NCI-H2196 (cell line): ENCODE data around the gene TPSAB1.
"Not testable (repeated sequence)": the region's sequence is repeated elsewhere in the genome, so short reads cannot be mapped to it uniquely, and the experiment has no call there.

ENCODE experiments used
- DNase-seq: peaks from one replicate; lab custom pipeline; 2025; ENCODE audit not compliant: unreplicated experiment; lab: John Stamatoyannopoulos, UW

TPSAB1 gene

DNA sequence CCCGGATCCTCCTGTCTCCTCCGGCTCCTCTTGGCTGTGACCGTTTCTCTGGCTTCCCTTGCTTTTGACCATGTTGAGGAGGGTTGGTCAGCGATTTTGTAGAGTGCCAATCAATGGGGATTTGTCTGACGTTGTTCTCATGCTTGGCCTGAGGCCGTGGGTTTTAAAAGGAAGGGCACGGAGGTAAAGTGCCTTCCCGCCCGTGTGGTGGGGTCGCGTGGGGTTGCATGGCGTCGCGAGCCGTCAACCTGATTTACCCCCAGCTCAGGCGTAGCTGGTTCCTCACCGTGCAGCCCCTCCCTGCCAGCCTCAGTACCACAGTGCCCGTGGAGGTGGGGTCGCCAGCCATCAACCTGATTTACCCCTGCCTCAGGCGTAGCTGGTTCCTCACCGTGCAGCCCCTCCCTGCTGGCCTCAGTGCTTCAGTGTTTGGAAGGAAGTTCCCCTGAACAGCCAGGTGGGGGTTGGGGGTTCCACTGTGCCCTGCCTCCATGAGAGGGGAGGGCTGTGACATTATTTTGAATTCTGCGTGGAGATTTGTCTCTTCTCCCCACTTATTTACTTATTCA lies 5.0 kb downstream of the TPSAB1 start:
- DNase-seq, result no peak

DNA sequence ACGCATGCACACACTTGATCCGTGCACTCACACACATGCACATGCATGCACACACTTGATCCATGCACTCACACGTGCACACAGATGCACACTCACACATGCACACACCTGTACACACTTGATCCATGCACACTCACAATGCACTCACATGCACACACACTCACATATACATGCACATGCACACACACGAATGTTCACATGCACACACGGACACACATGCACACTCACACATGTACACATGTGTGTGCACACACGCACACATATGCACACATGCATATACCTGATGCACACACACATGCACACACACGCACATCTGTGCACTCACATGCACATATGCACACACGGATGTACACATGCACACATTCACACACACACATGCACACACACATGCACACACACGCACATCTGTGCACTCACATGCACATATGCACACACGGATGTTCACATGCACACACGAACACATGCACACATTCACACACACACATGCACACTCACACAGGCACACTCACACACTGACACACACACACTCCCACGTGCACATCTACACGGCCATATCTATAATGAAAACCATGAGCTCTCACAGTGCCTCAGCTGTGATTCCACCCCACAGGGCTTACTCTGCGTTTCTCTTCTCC lies 7.5 kb downstream of the TPSAB1 start:
- not testable (repeated sequence) for DNase-seq

DNA sequence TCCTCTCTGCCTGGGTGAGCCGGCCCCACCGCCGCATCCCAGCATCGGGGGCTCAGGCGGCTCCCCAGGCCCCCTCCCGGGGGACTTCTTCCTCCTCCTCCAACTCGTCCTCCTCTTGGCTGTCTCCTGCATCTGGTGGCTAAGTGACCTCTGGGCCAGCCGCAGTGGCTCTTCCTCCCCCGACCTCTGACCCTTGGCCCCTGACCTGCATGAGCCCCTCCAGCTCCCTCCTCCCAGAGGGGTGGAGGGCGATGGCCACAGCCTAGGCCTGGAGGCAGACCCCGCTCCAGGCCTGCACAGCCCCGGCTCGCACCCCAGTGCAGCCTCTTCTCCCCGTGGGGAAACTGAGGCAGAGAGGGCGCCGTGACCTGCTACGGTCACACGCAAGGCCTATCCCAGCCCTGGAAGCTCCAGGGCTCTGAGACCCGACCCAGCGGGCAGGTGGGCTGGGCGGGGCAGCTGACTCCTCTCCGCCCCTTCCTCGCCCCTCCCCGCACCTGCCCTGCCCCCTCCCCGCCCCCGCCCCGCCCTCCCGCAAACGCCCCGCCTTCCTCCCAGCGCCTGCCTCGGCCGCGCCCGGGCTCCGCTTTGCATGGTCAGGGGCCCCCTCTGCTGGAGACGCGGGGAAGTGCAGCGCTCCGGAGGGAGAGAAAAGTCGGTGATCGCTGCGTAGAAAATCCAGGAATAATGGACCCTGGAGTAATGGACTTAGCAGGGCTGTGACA lies 8.7 kb downstream of the TPSAB1 start:
- not testable (repeated sequence) for DNase-seq

DNA sequence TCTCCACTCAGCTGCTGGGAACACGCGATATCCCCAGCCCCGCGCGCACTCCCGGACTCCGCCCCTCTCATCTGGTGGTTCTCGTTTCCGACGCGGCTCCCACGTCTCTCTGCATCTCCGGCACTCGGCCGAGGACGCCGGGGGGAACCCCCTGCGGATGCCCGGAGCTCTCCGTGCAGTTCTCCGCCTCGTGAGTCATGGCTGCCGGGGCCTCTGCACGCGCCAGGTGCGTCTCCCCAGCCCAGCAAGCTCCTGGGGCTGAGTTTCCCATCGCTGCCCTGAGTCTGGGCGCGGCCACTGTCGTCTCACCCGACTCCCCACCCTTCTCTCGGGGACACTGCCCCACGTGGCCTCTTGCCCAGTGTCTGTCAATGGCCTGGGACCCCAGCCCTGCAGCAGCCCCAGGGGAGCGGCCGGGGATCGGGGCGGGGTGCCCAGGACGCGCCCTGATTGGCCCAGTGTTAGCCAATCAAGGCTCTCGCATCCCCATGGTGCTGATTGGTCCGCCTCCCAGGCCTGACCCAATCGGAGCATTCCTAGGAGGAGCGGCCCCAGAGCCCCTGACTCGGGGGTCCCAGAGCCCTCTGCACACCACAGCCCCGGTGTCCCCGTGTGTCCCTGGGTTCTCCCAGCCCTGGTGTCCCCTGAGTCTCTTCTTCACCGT lies 13.3 kb downstream of the TPSAB1 start:
- DNase-seq, result not testable (repeated sequence)

DNA sequence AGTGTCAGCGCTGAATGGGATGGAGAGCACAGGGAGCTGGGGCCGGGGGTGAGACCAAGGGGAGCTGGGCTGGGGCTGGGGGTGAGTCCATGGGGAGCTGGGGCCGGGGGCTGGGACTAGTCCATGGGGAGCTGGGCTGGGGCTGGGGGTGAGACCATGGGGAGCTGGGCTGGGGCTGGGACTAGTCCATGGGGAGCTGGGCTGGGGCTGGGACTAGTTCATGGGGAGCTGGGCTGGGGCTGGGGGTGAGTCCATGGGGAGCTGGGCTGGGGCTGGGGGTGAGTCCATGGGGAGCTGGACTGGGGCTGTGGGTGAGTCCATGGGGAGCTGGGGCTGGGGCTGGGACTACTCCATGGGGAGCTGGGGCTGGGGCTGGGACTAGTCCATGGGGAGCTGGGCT lies 14.3 kb downstream of the TPSAB1 start:
- DNase-seq, result not testable (repeated sequence)

DNA sequence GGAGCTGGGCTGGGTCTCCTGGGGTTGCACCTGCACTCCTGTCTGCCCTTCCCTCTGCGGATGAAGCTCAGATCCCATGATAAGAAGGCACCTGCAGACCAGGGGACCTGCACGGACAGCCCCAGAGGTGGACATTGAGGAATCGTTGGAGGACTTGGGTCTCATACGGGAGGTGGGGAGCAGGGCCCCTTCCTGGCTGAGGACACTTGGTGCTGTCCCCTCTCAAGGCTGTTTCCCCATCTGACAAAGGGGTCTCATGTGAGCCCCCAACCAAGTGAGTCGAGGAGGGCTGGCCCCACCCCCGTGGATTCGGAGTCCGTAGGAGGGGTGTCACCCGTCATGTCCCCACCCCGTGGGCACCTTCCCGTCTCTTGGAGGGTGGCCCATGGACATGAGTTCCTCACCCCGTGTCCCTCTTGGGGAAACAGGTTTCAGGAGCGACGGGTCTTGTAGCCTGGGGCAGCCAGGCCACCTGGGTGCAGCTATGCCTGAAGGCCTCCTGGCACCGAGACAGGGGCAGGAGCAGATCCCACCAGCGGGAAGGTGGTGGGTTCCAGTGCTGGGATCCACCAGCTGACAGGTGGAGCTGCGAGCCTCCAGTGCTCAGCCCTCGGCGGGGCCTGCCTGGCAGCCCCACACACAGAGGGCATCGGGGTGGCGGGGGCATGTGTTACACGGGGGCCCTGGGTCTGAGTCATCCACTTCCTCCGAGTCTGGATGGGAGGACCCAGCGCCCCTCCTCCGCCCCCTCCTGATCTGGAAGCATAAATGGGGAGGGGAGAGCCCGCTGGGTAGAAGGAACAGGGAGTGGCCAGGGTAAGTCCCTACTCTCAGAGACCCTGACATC lies 15.0 kb downstream of the TPSAB1 start, which contains the start of gene TPSD1:
TPSD1 (plus strand) TSS at position 794 of the 847 bp plus-strand sequence. CDS start 212 bp downstream, outside the sequence.
- not testable (repeated sequence) for DNase-seq

DNA sequence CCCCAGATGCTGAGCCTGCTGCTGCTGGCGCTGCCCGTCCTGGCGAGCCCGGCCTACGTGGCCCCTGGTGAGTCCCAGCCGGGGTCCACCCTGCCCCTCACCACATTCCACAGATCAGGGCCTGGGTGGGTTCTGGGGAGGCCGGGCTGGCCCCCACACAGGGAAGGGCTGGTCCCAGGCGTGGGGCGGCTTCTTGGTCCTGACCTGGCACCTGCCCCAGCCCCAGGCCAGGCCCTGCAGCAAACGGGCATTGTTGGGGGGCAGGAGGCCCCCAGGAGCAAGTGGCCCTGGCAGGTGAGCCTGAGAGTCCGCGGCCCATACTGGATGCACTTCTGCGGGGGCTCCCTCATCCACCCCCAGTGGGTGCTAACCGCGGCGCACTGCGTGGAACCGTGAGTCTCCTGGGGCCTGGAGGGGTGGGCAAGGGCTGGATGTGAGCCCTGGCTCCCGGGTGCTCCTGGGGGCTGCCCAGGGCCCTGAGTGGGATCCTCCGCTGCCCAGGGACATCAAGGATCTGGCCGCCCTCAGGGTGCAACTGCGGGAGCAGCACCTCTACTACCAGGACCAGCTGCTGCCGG lies 15.9 kb downstream of the TPSAB1 start:
- not testable (repeated sequence) for DNase-seq

DNA sequence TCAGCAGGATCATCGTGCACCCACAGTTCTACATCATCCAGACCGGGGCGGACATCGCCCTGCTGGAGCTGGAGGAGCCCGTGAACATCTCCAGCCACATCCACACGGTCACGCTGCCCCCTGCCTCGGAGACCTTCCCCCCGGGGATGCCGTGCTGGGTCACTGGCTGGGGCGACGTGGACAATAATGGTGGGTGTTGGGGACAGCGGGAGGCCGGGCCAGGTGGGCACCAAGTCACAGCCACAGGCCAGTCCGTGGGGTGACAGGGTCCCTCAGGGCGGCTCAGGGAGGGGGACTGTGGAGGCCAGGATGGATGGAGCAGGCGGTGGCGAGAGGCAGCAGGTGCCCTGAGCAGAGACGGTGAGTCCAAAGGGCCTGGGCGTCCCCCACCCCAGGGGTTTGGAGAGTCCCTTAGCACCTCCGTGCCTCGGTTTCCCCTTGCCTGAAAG lies 16.4 kb downstream of the TPSAB1 start:
- DNase-seq, result no peak

DNA sequence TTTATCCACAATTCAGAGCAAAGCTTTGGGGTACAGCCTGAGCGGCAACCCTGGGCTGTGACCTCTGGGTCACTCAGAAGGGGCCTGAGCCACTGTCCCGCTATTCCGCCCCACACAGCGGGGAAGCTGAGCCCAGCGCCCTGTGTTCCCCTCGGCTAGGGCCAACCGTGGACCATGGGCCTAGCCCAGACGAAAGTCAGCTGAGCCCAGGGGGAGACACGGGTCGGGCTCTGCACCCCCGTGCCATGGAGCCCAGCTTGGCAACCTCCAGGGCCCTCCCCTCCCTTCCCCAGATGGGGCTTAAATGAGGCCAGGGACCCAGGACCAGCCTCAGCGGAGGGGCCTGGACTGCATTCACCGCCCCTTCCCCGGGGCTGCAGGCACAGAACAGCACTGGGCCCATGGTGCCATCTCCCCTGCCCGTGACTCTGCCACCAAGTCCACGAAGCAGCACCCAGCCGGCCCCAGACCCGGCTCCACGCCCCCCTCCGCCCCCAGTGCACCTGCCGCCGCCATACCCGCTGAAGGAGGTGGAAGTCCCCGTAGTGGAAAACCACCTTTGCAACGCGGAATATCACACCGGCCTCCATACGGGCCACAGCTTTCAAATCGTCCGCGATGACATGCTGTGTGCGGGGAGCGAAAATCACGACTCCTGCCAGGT lies 17.2 kb downstream of the TPSAB1 start:
- DNase-seq, result no peak

DNA sequence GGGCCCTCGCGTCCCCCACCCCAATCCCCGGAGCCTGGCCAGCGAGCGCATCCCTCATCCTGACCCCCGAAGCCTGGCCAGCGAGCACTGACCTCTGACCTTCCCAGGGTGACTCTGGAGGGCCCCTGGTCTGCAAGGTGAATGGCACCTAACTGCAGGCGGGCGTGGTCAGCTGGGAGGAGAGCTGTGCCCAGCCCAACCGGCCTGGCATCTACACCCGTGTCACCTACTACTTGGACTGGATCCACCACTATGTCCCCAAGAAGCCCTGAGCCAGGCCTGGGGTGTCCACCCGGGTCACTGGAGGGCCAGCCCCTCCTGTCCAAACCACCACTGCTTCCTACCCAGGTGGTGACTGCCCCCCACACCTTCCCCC lies 17.7 kb downstream of the TPSAB1 start:
- no peak for DNase-seq

DNA sequence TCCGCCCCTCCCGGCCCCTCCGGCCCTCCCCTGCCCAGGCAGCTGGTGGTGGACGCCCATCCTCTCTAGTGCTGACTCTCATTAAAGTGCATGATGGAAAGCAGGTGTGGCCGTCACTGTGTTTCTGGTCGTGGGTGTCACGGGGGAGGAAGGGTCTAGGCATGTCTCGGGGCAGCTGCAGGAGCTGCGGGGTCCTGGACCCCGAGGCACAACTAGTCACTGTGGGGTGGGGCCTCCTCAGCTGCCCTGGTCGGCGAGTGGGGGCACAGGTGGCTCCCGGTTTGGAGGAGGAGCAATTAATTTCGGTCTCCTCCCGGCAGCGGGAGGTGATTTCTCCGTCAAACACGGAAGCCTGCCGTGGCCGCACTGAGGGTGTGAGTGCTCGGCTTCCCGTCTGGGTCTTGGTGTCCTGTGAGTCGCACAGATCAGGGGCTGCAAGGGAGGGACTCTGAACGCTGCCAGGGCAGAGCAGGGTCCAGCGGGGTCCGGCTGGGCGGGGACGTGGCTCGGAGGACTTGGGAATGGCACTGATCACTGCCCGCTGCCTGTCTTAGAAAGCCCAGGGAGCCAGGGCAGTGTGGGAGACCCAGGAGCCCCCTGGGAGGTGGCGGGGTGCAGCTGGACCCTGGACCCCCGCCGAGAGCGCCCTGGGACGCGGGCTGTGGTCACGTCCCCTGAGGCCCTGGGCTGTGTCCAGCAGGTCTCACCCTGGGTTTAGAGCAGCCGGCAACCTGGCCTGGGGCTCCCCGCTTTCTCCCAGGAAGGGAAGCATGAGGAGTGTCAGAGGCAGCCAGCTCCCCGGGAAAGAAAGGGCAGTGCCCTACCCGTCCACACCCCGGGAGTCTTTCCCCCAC lies 18.6 kb downstream of the TPSAB1 start:
- DNase-seq, result no peak

DNA sequence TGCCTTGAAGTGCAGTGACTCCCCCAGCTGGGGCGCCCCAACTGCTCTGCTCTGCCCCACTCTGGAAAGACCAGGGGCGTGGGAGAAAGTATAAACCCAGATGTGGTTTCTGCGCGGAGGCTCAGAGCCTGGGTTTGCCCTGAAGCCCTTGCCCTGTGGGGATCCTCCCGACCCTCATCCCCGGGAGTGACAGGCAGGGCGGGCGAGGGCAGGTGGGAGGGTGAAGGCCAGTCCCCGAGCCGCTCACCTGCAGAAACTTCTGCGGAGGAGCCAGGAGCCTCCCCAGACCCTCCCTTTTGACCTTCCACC lies 19.2 kb downstream of the TPSAB1 start:
- no peak for DNase-seq

DNA sequence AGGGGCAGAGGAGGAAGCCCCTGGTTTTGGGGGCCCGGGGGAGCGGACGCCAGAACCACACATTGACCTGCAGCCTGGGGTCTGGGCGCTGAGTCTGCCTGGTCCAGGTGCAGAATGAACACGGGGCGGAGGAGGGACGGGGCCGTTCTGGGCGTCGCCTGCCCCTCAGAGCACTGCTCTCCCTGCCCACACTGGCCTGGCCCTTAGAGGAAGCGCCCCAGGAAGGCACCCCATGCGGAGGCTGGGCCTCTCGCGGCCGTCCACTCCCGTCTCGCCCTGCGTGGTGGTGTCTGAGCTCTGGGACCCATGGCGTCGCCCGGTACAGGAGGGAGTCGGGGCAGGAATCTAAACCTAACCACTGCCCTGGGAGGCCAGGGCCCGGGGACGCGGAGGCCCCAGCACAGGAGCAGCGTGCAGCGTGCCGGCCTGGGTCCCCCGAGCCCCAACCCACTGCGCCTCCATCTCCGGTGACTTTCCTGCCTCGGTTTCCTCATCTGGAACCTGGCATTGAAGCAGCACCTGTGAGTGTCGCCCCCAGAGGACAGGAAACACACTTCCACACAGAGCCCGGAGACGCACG lies 19.7 kb downstream of the TPSAB1 start:
- DNase-seq, result no peak

DNA sequence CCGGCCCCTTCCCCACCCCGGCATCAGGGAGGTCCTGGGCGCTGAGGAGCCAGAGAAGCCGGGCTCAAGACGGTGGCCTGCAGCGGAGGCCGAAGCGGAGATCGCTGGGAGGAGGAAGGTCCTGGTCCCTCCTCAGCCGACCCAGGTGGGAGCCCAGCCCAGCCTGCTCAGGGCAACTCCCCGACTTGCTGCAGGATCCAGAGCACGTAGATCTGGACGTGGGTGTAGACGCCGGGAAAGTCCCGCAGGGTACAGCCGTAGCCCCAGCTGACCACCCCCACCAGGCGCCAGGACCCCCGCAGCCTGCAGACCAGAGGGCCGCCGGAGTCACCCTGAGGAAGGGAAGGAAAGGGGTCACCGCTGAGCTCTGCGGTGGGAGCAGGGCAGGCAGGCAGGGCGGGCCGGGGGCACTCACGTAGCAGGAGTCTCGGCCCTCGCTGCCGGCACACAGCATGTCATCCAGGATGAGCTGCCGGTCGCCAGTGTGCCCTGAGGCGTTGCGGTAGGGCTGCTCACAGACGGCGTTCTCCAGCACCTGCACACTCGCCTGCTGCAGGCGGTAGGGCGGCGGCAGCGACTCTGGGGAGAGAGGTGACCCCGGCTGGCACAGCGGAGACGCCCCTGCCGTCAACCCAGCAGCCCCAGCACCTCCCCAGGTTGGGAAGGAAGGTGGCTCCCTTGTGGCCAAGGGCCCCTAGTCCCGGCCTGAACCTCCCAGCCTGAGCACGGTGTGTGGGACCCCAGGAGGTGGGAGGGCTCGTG lies 20.8 kb downstream of the TPSAB1 start:
- no peak for DNase-seq

DNA sequence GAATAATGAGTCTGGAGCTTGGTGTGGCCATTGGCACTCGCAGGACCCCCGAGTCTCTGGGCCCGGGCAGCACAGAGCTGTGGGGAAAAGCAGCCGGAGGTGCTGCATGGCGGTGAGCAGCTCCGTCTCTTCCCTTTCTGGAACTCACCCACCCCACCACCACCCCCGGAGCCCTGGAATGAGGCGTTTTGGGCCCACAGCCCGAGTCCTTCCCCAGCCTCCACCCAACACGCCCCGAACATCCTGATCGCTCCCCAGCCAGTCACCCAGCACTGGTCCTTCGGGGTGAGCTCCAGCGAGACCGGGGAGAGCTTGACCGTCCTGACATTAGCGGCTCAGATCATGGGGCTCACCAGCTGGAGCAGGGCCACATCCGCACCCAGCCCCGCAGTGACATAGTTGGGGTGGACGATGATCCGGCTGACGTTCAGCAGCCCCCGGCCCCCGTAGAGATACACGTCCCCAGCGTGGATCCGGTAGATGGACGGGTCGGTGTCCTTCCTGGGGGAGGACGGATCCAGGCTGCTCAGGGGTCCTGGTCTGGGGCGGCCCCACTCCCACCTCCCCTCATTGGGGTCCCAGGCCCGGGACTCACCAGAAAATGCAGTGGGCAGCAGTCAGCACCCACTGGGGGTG lies 21.8 kb downstream of the TPSAB1 start:
- DNase-seq, result no peak

DNA sequence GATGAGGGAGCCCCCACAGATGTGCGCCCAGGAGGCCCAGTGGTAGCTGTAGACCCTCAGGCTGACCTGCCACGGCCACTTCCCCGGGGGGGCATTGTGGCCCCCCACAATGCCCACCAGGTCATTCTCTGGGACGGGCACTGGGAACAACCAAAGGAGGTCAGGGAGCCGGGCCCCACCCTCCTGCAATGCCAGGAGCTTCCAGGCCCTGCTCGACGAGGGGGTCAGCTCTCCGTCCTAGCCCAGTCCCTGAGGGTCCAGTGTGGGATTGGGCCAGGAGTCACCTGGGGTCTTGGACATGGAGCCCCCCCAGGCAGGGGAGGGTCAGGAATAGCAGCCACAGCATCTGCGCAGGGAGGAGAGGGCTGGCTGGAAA lies 22.3 kb downstream of the TPSAB1 start:
- DNase-seq, result no peak

DNA sequence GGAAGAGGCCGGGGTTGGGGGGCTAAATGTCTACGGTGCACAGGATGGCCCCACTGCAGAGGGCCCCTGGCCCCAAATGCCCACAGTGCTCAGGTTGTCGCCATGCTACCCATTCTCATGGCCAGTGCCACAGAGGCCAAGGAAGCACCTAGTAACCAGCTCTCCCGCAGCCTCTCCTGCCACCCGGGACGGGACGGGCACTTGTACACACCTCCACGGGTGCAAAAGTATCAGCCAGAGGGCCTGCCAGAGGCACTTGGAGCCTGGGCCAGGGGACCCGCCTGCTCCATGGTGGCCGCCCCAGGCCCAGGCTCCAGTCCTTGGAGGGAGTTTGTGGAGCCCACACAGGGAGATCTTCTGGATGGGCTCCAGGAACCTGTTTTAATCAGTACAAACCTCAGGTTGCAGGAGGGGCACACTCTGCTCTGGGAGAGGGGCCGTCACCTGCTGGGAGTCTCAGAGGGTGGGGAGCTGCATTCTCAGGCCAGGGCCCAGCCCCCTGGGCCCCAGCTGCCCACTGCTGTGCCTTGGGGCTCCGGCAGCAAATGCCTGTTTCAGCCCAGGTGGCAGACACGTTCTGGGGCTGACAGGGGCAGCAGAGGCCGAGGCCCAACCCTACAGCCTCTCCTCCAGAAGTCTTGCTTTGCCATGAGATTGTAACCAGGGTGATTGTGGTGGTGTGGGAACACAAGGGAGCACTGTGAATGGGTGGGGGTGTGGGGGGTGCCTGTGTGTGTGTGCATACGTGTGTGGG lies 23.3 kb downstream of the TPSAB1 start:
- no peak for DNase-seq
